ENCODE data around the gene SLC35B2. TPM values are rescaled to one million over a fixed set of nuclear protein-coding genes. Genes with fewer than 3 reads are reported as not detected.

The SLC35B2 gene
- total RNA-seq, 1 donor from 2014 or later = 33.9 TPM

- Histone ChIP-seq H3K27ac (no peak overlapping the region), H3K4me2 (no peak overlapping the region), H3K9ac (no peak overlapping the region), H2AFZ (replicated peaks) (no peak overlapping the region), H3K4me3 (no peak overlapping the region), H3K79me2 (ENCODE audit: low read depth) (no peaks in the 10 kb centered on the region), H3K36me3 (no peaks in the 10 kb centered on the region), H3K27me3 (peaks cover 83% of the 10 kb centered on the region), H3F3A (ENCODE audit: low read depth) (no peaks in the 10 kb centered on the region), H4K20me1 (ENCODE audit: low read depth) (peaks cover 10% of the 10 kb centered on the region), H3K4me1 (no peaks in the 10 kb centered on the region), H3K9me3 (ENCODE audit: low read depth) (no peaks in the 10 kb centered on the region)
- peak overlapping the region; percentile 28 for H3K4me3 Mint-ChIP-seq
- H3K27ac Mint-ChIP-seq = peak overlapping the region; percentile 57
- H3K4me1 Mint-ChIP-seq = no peaks in the 10 kb centered on the region
- H3K9me3 Mint-ChIP-seq = no peaks in the 10 kb centered on the region
- no peak for DNase-seq (ENCODE audit: low spot score)
- TF ChIP-seq EZH2phosphoT487 (IDR thresholded peaks at IDR 0.05) (no peak), EZH2 (IDR thresholded peaks at IDR 0.05) (no peak)
- peaks cover 26% of the 10 kb centered on the region for H3K27me3 Mint-ChIP-seq (ENCODE audit: insufficient read depth, low read depth)
- no peaks in the 10 kb centered on the region for H3K36me3 Mint-ChIP-seq
These were observed 32.5 kb upstream of the SLC35B2 start for GRCh38 chr6:44289726-44290260.

- no peak for DNase-seq (ENCODE audit: low spot score)
- Histone ChIP-seq H4K20me1 (ENCODE audit: low read depth) (peaks cover 10% of the 10 kb centered on the region), H3K4me3 (no peak overlapping the region), H3K79me2 (ENCODE audit: low read depth) (no peaks in the 10 kb centered on the region), H3F3A (ENCODE audit: low read depth) (no peaks in the 10 kb centered on the region), H3K27me3 (peaks cover 80% of the 10 kb centered on the region), H3K36me3 (no peaks in the 10 kb centered on the region), H3K27ac (no peak overlapping the region), H3K9ac (no peak overlapping the region), H3K9me3 (ENCODE audit: low read depth) (no peaks in the 10 kb centered on the region), H2AFZ (replicated peaks) (no peak overlapping the region), H3K4me2 (no peak overlapping the region), H3K4me1 (no peaks in the 10 kb centered on the region)
- Mint-ChIP-seq H3K27me3 (ENCODE audit: insufficient read depth, low read depth) (peaks cover 27% of the 10 kb centered on the region), H3K27ac (no peak overlapping the region), H3K4me3 (no peak overlapping the region), H3K36me3 (no peaks in the 10 kb centered on the region), H3K4me1 (no peaks in the 10 kb centered on the region), H3K9me3 (no peaks in the 10 kb centered on the region)
- TF ChIP-seq EZH2 (IDR thresholded peaks at IDR 0.05) = no peak
- no peak for TF ChIP-seq CTCF (IDR thresholded peaks at IDR 0.05)
- TF ChIP-seq EZH2phosphoT487 (IDR thresholded peaks at IDR 0.05) = no peak
These were observed 29.4 kb upstream of the SLC35B2 start for GRCh38 chr6:44286747-44287146.

GRCh38 chr6:44286285-44286565 is 28.9 kb upstream of the SLC35B2 start:
- Histone ChIP-seq H3K4me2 (no peak overlapping the region), H3K9ac (no peak overlapping the region), H3K36me3 (no peaks in the 10 kb centered on the region), H3K4me1 (no peaks in the 10 kb centered on the region), H3K9me3 (ENCODE audit: low read depth) (no peaks in the 10 kb centered on the region), H3K27me3 (peaks cover 76% of the 10 kb centered on the region), H3K27ac (no peak overlapping the region), H3F3A (ENCODE audit: low read depth) (no peaks in the 10 kb centered on the region), H3K4me3 (no peak overlapping the region), H3K79me2 (ENCODE audit: low read depth) (no peaks in the 10 kb centered on the region), H2AFZ (replicated peaks) (no peak overlapping the region), H4K20me1 (ENCODE audit: low read depth) (peaks cover 10% of the 10 kb centered on the region)
- DNase-seq (ENCODE audit: low spot score) = no peak
- no peaks in the 10 kb centered on the region for H3K4me1 Mint-ChIP-seq
- no peak overlapping the region for H3K4me3 Mint-ChIP-seq
- no peak overlapping the region for H3K27ac Mint-ChIP-seq
- no peaks in the 10 kb centered on the region for H3K36me3 Mint-ChIP-seq
- TF ChIP-seq EZH2phosphoT487 (IDR thresholded peaks at IDR 0.05) = no peak
- TF ChIP-seq CTCF (IDR thresholded peaks at IDR 0.05) = no peak
- no peak for TF ChIP-seq EZH2 (IDR thresholded peaks at IDR 0.05)
- H3K27me3 Mint-ChIP-seq (ENCODE audit: insufficient read depth, low read depth) = peaks cover 27% of the 10 kb centered on the region
- no peaks in the 10 kb centered on the region for H3K9me3 Mint-ChIP-seq

GRCh38 chr6:44285552-44286284 is 28.4 kb upstream of the SLC35B2 start:
- no peak for TF ChIP-seq EZH2 (IDR thresholded peaks at IDR 0.05)
- TF ChIP-seq CTCF (IDR thresholded peaks at IDR 0.05) = no peak
- TF ChIP-seq EZH2phosphoT487 (IDR thresholded peaks at IDR 0.05) = no peak
- Mint-ChIP-seq H3K4me3 (no peak overlapping the region), H3K27me3 (ENCODE audit: insufficient read depth, low read depth) (peaks cover 29% of the 10 kb centered on the region), H3K27ac (no peak overlapping the region), H3K4me1 (no peaks in the 10 kb centered on the region), H3K9me3 (no peaks in the 10 kb centered on the region), H3K36me3 (no peaks in the 10 kb centered on the region)
- no peak overlapping the region for H2AFZ ChIP-seq (replicated peaks)
- no peak overlapping the region for H3K27ac ChIP-seq
- no peaks in the 10 kb centered on the region for H3K4me1 ChIP-seq
- no peaks in the 10 kb centered on the region for H3K79me2 ChIP-seq (ENCODE audit: low read depth)
- H3K4me3 ChIP-seq = no peak overlapping the region
- H3K36me3 ChIP-seq = no peaks in the 10 kb centered on the region
- no peaks in the 10 kb centered on the region for H3K9me3 ChIP-seq (ENCODE audit: low read depth)
- no peaks in the 10 kb centered on the region for H3F3A ChIP-seq (ENCODE audit: low read depth)
- no peak overlapping the region for H3K4me2 ChIP-seq
- H4K20me1 ChIP-seq (ENCODE audit: low read depth) = peaks cover 10% of the 10 kb centered on the region
- no peak overlapping the region for H3K9ac ChIP-seq
- DNase-seq (ENCODE audit: low spot score) = peak; percentile 76
- H3K27me3 ChIP-seq = peaks cover 71% of the 10 kb centered on the region

All from neural progenitor cell (in vitro differentiated cells).